IgD-negative memory B cell (primary cell): ENCODE results near the gene STAT4. TPM values are rescaled to one million over a fixed set of nuclear protein-coding genes. Genes with fewer than 3 reads are reported as not detected.
A peak's percentile ranks its signal among the peaks of the same experiment; 100 is the strongest.

Experiments
- H3K27ac Mint-ChIP-seq, 3 donors: one replicate each; pipeline ENCODE4 v1.8.0; 2020 to 2022; ENCODE audit warnings: mild to moderate bottlenecking in 3 of 3, mixed read lengths in 3 of 3, moderate library complexity in 1 of 3
- H3K27me3 Mint-ChIP-seq: one replicate; pipeline ENCODE4 v1.8.0; 2021; ENCODE audit warnings: mixed read lengths
- H3K36me3 Mint-ChIP-seq: one replicate; pipeline ENCODE4 v1.8.0; 2020; ENCODE audit warnings: mild to moderate bottlenecking, mixed read lengths
- H3K4me1 Mint-ChIP-seq, 3 donors: one replicate each; pipeline ENCODE4 v1.8.0; 2020 to 2022; ENCODE audit warnings: mixed read lengths in 3 of 3, mild to moderate bottlenecking in 1 of 3
- H3K4me3 Mint-ChIP-seq, 4 donors: one replicate each; pipeline ENCODE4 v1.8.0; 2020 to 2022; ENCODE audit warnings: mild to moderate bottlenecking in 4 of 4, mixed read lengths in 4 of 4, moderate library complexity in 3 of 4
- H3K9me3 Mint-ChIP-seq, 3 donors: one replicate each; pipeline ENCODE4 v1.8.0; 2020 to 2021; ENCODE audit warnings: mixed read lengths in 3 of 3, mild to moderate bottlenecking in 1 of 3
- polyA plus RNA-seq: library from polyadenylated mRNA; unstranded; fragments of 300-500 nt; fragmentation: Illumina TruSeq; gene quantifications from one replicate; pipeline ENCODE4 v1.2.3, GENCODE V29; 2021

Gene STAT4
- polyA plus RNA-seq, 1 donor from 2014 or later, result 1.9 TPM

GRCh38 chr2:190988910-190989309, 161.9 kb downstream of the STAT4 start:
- Mint-ChIP-seq H3K36me3 (peaks cover 5% of the 10 kb centered on the region), H3K27ac (peak overlapping the region in 1 of 3 donors; percentile 63), H3K9me3 (no peaks in the 10 kb centered on the region), H3K4me3 (no peak overlapping the region), H3K4me1 (peaks cover 0 to 2% (median 0%) of the 10 kb centered on the region in 3 donors), H3K27me3 (no peaks in the 10 kb centered on the region)

DNA sequence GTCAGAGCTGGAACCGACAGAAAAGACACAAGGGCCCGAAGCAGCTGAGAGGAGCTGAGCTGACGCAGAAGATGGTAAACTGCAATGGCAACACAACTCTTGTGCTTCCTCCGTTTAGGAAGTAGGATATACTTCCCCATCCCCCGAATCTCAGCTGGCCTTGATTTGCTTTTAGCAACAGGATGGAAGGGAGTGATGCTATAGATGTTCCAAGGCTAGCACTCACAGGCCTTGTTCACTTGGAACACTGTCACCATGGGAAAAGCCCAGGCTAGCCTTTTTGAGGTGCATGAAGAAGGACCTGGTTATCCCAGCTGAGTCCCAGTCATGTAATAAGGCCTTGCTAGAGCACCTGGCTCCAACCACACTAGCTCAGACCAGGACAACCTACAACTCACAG, 162.9 kb downstream of the STAT4 start:
- H3K36me3 Mint-ChIP-seq, result peaks cover 2% of the 10 kb centered on the region
- H3K9me3 Mint-ChIP-seq, result no peaks in the 10 kb centered on the region
- H3K4me1 Mint-ChIP-seq, result no peaks in the 10 kb centered on the region
- H3K4me3 Mint-ChIP-seq, result no peak overlapping the region
- H3K27ac Mint-ChIP-seq, result no peak overlapping the region
- no peaks in the 10 kb centered on the region for H3K27me3 Mint-ChIP-seq

GRCh38 chr2:190987116-190987515, 163.7 kb downstream of the STAT4 start:
- H3K4me1 Mint-ChIP-seq, result no peaks in the 10 kb centered on the region
- H3K36me3 Mint-ChIP-seq, result peaks cover 4% of the 10 kb centered on the region
- H3K9me3 Mint-ChIP-seq, result no peaks in the 10 kb centered on the region
- H3K27me3 Mint-ChIP-seq, result no peaks in the 10 kb centered on the region
- no peak overlapping the region for H3K4me3 Mint-ChIP-seq
- H3K27ac Mint-ChIP-seq, result no peak overlapping the region

DNA sequence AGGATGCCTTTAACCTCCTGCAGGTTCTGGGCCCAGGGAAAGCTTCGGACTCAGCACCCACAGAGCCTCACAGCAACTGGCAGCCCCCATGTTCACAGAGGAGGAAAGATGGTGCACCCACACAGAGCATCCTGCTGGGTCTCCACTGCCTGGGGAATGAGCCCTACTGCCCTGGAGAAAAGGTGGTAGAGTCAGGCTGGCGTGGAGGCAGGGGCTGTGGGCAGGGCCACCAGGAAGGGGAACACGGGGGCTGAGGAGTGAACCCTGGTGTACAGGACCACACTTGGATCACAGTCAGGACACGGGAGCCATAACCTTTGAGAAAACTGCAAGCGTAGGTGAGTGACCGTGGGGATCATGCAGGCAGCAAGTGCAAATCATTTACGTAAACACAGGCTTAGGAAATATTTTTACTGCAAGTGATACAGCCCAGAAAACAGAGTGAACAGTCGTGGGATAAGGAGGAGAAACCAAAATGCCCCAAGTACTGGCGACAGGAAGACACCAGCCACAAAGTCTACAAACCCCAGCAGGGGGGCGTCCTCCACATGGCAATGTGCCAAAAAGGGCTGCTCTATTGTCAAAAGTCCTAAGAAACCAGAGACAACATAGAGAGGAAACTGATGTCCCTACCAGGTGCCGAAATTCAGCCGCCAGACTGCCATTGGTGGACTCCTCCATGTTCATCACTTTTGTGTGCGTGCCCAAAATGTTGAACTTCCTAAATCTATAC, 164.4 kb downstream of the STAT4 start:
- H3K9me3 Mint-ChIP-seq, result no peaks in the 10 kb centered on the region
- H3K4me3 Mint-ChIP-seq, result no peak overlapping the region
- H3K4me1 Mint-ChIP-seq, result no peaks in the 10 kb centered on the region
- H3K27ac Mint-ChIP-seq, result peak overlapping the region in 2 of 3 donors; percentile 62 to 71
- peaks cover 4% of the 10 kb centered on the region for H3K36me3 Mint-ChIP-seq
- H3K27me3 Mint-ChIP-seq, result no peaks in the 10 kb centered on the region

GRCh38 chr2:190984595-190984994, 166.2 kb downstream of the STAT4 start:
- peak overlapping the region in 1 of 3 donors; percentile 35 for H3K27ac Mint-ChIP-seq
- no peaks in the 10 kb centered on the region for H3K27me3 Mint-ChIP-seq
- H3K4me3 Mint-ChIP-seq, result no peak overlapping the region
- H3K36me3 Mint-ChIP-seq, result peaks cover 6% of the 10 kb centered on the region
- peaks cover 0 to 5% (median 0%) of the 10 kb centered on the region in 3 donors for H3K4me1 Mint-ChIP-seq
- no peaks in the 10 kb centered on the region for H3K9me3 Mint-ChIP-seq

DNA sequence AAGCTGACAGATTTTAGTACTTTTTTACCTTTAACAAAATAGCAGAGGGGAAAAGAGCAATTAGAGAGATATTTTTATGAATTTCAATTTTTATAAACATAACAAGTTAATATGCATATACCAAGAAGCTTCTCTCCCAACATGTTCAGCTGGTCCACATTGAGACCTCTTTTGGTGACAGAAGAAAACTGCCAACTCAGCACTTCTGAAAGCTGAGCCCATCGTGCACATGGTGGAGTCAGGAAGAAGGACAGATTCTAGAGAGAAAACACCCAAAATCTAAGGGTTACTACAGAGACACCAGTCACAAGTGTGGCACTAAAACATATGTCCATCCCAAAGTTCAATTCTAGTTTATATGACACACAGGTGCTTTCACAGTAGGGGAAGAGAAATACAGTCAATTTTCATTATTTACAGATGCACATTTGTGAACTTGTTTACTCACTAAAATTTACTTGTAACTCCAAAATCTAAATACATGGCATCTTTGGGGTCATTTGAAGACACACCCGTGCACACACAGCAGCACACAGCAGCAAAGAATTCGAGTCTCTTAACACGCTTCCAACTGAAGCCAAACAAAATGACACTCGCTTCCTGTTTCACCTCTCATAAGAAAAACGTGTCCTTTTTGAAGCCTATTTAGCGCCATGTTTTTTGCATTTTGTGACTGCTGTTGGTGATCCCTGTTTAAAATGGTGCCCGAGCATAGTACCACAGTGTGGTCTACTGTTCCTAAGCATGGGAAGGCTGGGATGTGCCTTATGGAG, 168.3 kb downstream of the STAT4 start:
- Mint-ChIP-seq H3K4me3 (no peak overlapping the region), H3K27me3 (no peaks in the 10 kb centered on the region), H3K36me3 (peaks cover 10% of the 10 kb centered on the region), H3K4me1 (peaks cover 0 to 5% (median 0%) of the 10 kb centered on the region in 3 donors), H3K9me3 (no peaks in the 10 kb centered on the region), H3K27ac (peak overlapping the region in 1 of 3 donors; percentile 16)

GRCh38 chr2:190981733-190982132, 169.1 kb downstream of the STAT4 start:
- H3K27me3 Mint-ChIP-seq, result no peaks in the 10 kb centered on the region
- peak overlapping the region in 1 of 3 donors; percentile 47 for H3K27ac Mint-ChIP-seq
- no peaks in the 10 kb centered on the region for H3K9me3 Mint-ChIP-seq
- H3K36me3 Mint-ChIP-seq, result peaks cover 12% of the 10 kb centered on the region
- peaks cover 0 to 5% (median 0%) of the 10 kb centered on the region in 3 donors for H3K4me1 Mint-ChIP-seq
- H3K4me3 Mint-ChIP-seq, result no peak overlapping the region

- Mint-ChIP-seq H3K9me3 (no peaks in the 10 kb centered on the region), H3K27ac (peak overlapping the region; percentile 31 to 82 (median 47)), H3K36me3 (peaks cover 13% of the 10 kb centered on the region), H3K4me1 (peaks cover 0 to 5% (median 0%) of the 10 kb centered on the region in 3 donors), H3K4me3 (no peak overlapping the region), H3K27me3 (no peaks in the 10 kb centered on the region)
Observed at GRCh38 chr2:190981333-190981732, 169.5 kb downstream of the STAT4 start.

DNA sequence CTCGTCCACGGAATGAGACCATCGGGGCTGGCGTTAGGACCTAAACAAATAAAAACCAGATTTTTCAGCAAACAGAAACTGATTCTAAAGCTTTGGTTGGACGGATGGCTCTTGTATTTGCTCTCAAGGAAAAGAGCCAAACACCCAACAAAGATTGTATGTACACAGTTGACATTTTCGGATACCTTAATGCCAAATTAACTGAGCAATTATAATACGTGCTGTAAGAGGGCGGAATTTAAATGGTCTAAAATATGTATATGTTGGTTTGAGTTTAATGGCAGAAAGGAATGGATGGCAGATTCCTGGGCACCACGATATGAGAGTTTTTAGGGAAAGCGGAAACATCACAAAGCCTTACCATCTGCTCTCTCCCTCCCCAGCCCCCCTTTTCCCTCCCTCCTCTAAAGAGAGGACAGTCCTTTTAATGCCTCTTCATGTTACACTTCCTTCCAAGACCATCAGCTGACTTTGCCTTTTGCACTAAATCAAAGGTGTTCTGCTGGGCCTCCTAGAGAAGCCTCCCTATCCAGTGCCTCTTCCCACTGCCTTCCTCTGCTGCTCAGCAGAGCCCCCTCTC, 170.1 kb downstream of the STAT4 start:
- Mint-ChIP-seq H3K27me3 (no peaks in the 10 kb centered on the region), H3K4me1 (peaks cover 0 to 5% (median 0%) of the 10 kb centered on the region in 3 donors), H3K27ac (peak overlapping the region; percentile 45 to 83 (median 82)), H3K4me3 (no peak overlapping the region), H3K36me3 (peaks cover 13% of the 10 kb centered on the region), H3K9me3 (no peaks in the 10 kb centered on the region)

DNA sequence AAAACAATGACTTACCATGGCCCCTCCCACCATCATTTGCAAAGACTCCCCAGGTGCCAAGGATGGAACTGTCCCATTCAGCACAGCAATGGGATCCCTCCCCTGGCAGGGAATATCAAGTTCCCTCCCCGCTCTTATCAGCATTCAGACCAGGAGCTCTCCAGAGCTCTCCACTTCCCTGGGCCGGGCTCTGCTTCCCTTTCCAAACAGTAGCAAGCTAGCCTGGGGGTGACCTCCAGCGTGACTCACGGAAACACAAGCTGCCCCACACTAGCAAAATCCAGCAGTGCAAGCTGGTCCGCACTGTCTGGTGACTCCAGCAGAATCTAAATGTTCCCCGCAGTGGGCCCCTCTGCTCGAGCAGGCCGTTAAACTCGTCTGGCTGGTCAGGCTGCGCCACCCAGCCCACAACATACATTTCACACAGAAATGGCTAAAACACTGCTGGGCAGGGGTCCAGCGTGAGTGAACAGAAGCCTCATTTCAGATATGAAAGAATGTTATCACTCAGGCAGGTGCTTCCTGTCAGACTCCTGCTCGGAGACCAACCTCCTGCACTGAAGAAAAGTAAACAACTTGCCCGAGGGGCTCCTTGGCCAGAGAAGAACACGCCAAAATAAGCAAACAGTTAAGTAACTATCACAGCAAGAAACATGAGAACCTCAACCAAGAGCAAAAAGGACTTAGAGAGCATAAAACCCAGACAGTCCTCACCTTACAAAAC, 170.7 kb downstream of the STAT4 start:
- H3K27ac Mint-ChIP-seq, result peak overlapping the region in 2 of 3 donors; percentile 45 to 83
- no peak overlapping the region for H3K4me3 Mint-ChIP-seq
- no peaks in the 10 kb centered on the region for H3K9me3 Mint-ChIP-seq
- H3K4me1 Mint-ChIP-seq, result peaks cover 0 to 5% (median 0%) of the 10 kb centered on the region in 3 donors
- H3K27me3 Mint-ChIP-seq, result no peaks in the 10 kb centered on the region
- H3K36me3 Mint-ChIP-seq, result peaks cover 13% of the 10 kb centered on the region

Other genes with a start within 250 kb of the STAT4 start
- gene STAT1, start 136.8 kb downstream of the STAT4 start, polyA plus RNA-seq, result 73.8 TPM
- gene MYO1B, start 94.4 kb upstream of the STAT4 start, polyA plus RNA-seq, result 2.0 TPM